GM18526 (cell line): Measurements from ENCODE around the gene KCP.

Source experiments
- POLR2A ChIP-seq: IDR thresholded peaks from 3 replicates; pipeline ENCODE4 v1.6.1; 2011; ENCODE audit not compliant: insufficient read length; ENCODE audit errors: extremely low read depth

KCP gene

GRCh38 chr7:128879939-128880746, 30.4 kb downstream of the KCP start:
- TF ChIP-seq POLR2A: no peak

GRCh38 chr7:128879461-128879938, 31.0 kb downstream of the KCP start:
- no peak for TF ChIP-seq POLR2A

DNA sequence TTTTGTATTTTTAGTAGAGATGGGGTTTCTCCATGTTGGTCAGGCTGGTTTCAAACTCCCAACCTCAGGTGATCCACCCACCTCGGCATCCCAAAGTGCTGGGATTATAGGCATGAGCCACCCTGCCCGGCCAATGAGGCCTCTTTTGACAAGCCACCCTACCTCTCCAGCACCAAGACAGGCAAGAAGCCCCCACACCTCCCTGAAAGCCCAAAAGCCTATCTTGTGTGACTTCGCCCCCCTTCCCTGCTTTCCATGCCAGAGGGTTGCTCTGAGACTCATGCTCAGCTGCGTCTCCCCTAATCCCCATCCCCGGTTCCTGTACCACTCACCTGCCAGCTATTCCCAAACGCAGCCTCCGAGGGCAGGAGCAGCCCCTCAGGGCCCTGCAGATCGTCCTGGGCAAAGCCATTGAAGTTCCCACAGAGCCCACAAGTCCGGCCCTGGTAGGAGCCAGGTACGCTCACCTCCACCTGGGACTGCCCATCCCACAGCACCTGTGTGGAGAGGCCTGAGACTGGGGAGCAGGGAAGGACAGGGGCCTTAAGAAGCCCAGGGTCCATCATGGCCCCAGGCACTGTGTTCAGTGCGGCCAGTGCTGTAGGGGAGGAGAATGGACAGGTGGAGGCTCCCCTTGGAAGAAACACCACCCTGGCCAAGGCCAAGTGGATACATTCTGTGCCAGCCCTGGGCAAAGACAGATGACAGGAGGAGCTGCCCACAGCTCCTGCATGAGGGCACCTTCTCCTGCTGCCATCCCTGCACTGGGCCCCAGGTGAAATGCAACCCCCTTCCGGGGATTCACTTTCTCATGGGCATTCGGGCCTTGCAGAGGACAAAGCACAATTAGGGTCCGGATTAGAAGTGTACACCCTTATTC, 32.0 kb downstream of the KCP start:
- no peak for TF ChIP-seq POLR2A

DNA sequence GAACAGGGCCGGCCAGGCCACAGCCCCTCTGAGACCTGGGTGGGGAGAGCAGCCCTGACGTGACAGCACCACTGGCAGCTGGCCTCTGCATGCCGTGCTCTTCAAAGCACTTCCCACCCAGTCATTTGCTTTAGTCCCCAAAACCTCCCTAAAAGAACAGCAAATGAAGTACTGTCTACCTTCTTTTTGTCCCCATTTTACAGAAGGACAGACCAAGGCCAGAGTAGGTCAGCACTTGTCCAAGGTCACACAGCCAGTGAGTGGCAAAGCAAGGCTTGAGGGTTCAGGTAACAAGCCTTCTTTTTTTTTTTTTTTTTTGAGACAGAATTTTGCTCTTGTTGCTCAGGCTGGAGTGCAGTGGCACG, 32.8 kb downstream of the KCP start:
- no peak for TF ChIP-seq POLR2A

DNA sequence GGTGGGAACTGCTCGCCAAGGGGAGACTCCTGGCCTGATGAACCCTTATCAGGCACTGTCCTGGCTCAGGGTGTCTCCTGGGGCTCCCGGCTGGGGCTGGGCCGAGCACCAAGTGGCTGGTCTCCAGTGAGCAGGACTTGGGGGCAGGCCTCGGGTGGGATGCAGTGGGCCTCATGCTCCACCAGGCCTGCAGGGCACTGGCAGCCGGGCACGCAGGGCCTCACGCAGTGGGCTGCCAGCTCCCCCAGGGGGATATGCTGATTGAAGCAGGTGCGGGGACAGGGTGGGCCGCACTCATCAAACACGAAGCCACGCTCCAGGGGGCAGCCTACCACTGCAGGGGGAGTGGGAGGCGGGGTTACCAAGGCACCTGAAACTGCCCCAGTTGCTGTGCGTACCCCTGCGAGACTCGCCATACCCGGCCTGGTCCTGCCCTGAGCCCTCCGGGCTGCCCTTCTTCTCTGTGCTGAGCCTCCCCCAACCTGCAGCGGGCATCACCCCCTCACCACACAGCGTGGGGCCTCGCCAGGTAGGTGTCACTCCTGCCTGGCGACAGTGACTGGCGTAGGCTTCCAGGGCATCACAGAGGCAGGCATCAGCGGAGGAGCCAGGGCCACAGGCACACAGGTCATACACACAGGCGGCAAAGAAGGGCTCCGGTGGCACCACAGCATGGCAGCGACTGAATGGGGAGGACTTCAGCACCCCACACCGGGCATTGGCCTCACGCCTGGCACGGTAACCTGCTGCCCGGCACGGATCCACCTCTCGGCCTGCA, 33.3 kb downstream of the KCP start:
- no peak for TF ChIP-seq POLR2A

DNA sequence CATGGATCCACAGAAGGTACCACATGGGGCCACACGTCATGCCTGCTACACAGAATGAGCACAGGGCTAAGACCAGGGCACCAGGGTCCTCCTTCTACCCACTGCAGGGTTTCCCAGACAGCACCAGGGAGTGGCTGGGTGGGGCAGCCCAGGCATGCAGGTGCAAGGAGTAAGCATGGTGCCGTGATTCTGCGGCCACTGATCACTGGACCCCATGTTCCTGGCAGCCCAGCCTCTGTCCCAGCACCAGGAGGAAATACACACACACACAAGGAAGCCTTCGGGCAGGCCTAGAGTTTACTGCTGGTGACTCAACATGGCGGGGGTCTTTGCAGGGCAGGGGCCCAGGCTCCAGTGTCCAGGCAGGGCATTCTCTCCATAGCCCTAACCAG, 33.9 kb downstream of the KCP start:
- no peak for TF ChIP-seq POLR2A

- TF ChIP-seq POLR2A: no peak
Observed at GRCh38 chr7:128876127-128876526, 34.4 kb downstream of the KCP start.

DNA sequence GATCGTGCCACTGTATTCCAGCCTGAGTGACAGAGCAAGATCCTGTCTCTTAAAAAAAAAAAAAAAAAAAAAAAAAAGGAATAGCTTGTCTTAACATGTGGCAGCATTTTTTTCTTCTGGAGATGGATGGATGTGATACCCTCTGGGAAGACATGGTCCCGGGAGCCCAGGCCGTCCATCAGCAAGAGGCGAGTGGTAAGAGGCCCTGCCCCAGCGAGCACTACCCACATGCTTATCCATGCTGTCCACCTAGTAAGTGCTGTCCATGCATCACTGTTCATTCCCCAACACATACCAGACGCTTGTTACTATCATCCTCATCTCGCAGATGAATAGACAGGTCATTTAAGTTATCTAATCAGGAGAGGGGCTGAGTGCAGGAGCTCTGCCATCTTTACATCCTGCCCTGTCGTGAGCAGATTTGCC, 35.0 kb downstream of the KCP start:
- TF ChIP-seq POLR2A: no peak

DNA sequence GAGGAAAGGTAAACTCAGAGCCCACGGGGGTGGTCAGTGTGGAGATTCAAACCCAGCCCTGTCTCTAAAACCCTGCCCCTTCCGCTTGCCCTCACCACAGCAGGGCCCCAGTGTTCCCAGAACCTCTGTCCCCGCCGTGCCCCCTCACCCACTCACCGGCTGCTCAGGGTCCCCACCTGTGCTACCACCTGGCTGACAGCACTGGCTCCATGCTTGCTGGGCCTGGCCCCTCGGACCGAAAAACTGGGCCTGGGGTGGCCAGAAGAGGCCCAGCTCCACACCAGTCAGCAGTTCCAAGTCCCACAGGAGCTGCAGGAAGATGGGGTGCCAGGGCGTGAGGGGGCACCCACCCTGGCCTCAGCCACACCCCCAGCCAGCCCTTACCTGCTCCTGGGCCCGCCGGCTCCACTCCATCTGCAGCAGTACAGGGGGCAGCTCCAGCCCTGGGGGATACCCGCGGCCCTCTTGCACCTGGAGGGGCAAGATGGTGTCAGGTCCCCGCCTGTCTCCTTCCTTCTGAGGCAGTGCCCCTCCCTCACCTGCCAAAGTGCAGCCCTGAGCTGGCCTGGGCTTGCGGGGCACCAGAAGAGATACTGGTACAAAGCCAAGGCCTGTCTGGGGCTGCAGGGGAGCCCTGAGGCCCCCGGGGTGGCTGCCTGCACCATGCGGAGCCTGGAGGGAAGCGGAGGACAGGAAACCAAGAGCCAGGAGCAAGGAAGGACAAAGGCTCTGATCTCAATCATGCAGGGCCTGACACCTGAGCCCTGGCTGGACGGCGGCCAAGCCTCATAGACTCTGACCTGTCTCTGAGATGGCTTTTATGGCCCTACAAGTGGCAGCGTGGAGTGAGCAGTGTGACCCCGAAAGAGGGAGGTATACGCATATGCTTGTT, 36.1 kb downstream of the KCP start:
- no peak for TF ChIP-seq POLR2A

GRCh38 chr7:128873234-128873633, 37.3 kb downstream of the KCP start:
- TF ChIP-seq POLR2A: no peak

GRCh38 chr7:128872394-128872824, 38.1 kb downstream of the KCP start:
- TF ChIP-seq POLR2A: no peak

DNA sequence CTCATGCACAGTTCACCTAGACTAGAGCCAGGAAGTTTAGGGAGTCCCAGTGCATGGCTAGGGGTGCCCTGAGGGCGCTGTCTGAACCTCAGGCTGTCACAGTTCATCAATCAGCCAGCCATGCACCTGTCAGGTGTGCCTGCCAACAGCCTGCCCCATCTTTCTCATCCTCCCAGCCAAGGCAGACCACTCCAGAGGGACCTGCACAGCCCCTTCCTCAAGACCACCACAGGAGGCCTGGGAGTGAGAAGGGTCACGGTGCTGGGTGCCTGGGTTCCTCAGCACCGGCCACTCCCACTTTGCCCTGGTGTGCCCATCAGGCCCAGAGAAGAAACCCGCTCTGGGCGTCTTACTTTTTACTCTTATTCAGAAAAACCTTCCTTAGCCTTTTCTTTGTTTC, 39.5 kb downstream of the KCP start:
- no peak for TF ChIP-seq POLR2A

GRCh38 chr7:128869944-128870285, 40.6 kb downstream of the KCP start:
- TF ChIP-seq POLR2A: no peak

- no peak for TF ChIP-seq POLR2A
Observed at GRCh38 chr7:128869138-128869943, 41.2 kb downstream of the KCP start.
